MG63 (cell line): ENCODE measurements around the gene ROM1. TPM values are rescaled to one million over a fixed set of nuclear protein-coding genes. Genes with fewer than 3 reads are reported as not detected.
"Not testable (repeated sequence)": the region's sequence is repeated elsewhere in the genome, so short reads cannot be mapped to it uniquely, and the experiment has no call there.

Experiments used
- DNase-seq: peaks from one replicate; pipeline ENCODE4 v3.0.0-alpha.2; 2020
- H3K27me3 ChIP-seq: fragments of 250-450 bp; sonication (Bioruptor Pico); 2 replicates; pipeline ENCODE4 v1.5.1; 2020; ENCODE audit warnings: mild to moderate bottlenecking, moderate library complexity
- H3K36me3 ChIP-seq: fragments of 250-450 bp; sonication (Bioruptor Pico); 2 replicates; pipeline ENCODE4 v1.5.1; 2020; ENCODE audit warnings: mild to moderate bottlenecking, moderate library complexity
- H3K4me3 ChIP-seq: fragments of 250-450 bp; sonication (Bioruptor Pico); 2 replicates; pipeline ENCODE4 v1.5.1; 2020; ENCODE audit warnings: mild to moderate bottlenecking, moderate library complexity
- H3K9me3 ChIP-seq: fragments of 250-450 bp; sonication (Bioruptor Pico); 2 replicates; pipeline ENCODE4 v1.5.1; 2020; ENCODE audit warnings: mild to moderate bottlenecking, moderate library complexity
- total RNA-seq: library from RNA; depleted of rRNA; stranded (reverse); fragments of >200 nt; shearing (Covaris generic); gene quantifications from 2 replicates; pipeline ENCODE4 v1.2.3, GENCODE V29; 2014; ENCODE audit warnings: low replicate concordance

The ROM1 gene
- total RNA-seq, 1 experiment from 2014 or later: 8.5 TPM

GRCh38 chr11:62579252-62579651 is 33.8 kb upstream of the ROM1 start:
- Histone ChIP-seq H3K27me3 (no peaks in the 10 kb centered on the region), H3K4me3 (no peak overlapping the region), H3K9me3 (no peaks in the 10 kb centered on the region), H3K36me3 (peaks cover 48% of the 10 kb centered on the region)
- DNase-seq: no peak

- Histone ChIP-seq H3K4me3 (no peak overlapping the region), H3K27me3 (no peaks in the 10 kb centered on the region), H3K9me3 (no peaks in the 10 kb centered on the region), H3K36me3 (peaks cover 40% of the 10 kb centered on the region)
- no peak for DNase-seq
These were observed 31.9 kb upstream of the ROM1 start for GRCh38 chr11:62580959-62581715.

- not testable (repeated sequence) for DNase-seq, H3K9me3 ChIP-seq, H3K4me3 ChIP-seq, H3K27me3 ChIP-seq
- H3K36me3 ChIP-seq: peaks cover 37% of the 10 kb centered on the region
These were observed 31.3 kb upstream of the ROM1 start for GRCh38 chr11:62581735-62582134.

- not testable (repeated sequence) for DNase-seq, H3K27me3 ChIP-seq, H3K9me3 ChIP-seq, H3K4me3 ChIP-seq
- peaks cover 48% of the 10 kb centered on the region for H3K36me3 ChIP-seq
These were observed 27.7 kb upstream of the ROM1 start for GRCh38 chr11:62585356-62585755.

GRCh38 chr11:62588966-62589637 is 24.0 kb upstream of the ROM1 start:
- Histone ChIP-seq H3K4me3 (no peak overlapping the region), H3K36me3 (peaks cover 50% of the 10 kb centered on the region), H3K27me3 (no peaks in the 10 kb centered on the region), H3K9me3 (no peaks in the 10 kb centered on the region)
- DNase-seq: no peak

- Histone ChIP-seq H3K9me3 (no peaks in the 10 kb centered on the region), H3K4me3 (peak within 1 kb of the TSS; percentile 92), H3K27me3 (no peaks in the 10 kb centered on the region), H3K36me3 (peaks cover 55% of the 10 kb centered on the region)
- peak; percentile 95 for DNase-seq
These were observed 21.5 kb upstream of the ROM1 start, which contains the start of gene TUT1 for GRCh38 chr11:62591448-62592145. Gene TUT1, minus strand, starts transcription at chr11:62591523. Its CDS starts 38 bp downstream, at chr11:62591485.

- Histone ChIP-seq H3K9me3 (no peaks in the 10 kb centered on the region), H3K36me3 (peaks cover 57% of the 10 kb centered on the region), H3K4me3 (peak overlapping the region; percentile 92), H3K27me3 (no peaks in the 10 kb centered on the region)
- DNase-seq: no peak
These were observed 20.8 kb upstream of the ROM1 start for GRCh38 chr11:62592146-62592815.

- H3K4me3 ChIP-seq: no peak overlapping the region
- no peaks in the 10 kb centered on the region for H3K9me3 ChIP-seq
- no peaks in the 10 kb centered on the region for H3K27me3 ChIP-seq
- DNase-seq: no peak
- peaks cover 57% of the 10 kb centered on the region for H3K36me3 ChIP-seq
These were observed 20.1 kb upstream of the ROM1 start for GRCh38 chr11:62592989-62593421.

GRCh38 chr11:62593434-62594044 is 19.5 kb upstream of the ROM1 start:
- Histone ChIP-seq H3K9me3 (no peaks in the 10 kb centered on the region), H3K36me3 (peaks cover 59% of the 10 kb centered on the region), H3K27me3 (no peaks in the 10 kb centered on the region), H3K4me3 (no peak overlapping the region)
- DNase-seq: peak; percentile 73

GRCh38 chr11:62595124-62595523 is 17.9 kb upstream of the ROM1 start:
- Histone ChIP-seq H3K4me3 (no peak overlapping the region), H3K9me3 (no peaks in the 10 kb centered on the region), H3K36me3 (peaks cover 64% of the 10 kb centered on the region), H3K27me3 (no peaks in the 10 kb centered on the region)
- no peak for DNase-seq

- peaks cover 65% of the 10 kb centered on the region for H3K36me3 ChIP-seq
- DNase-seq: peak; percentile 91
- no peaks in the 10 kb centered on the region for H3K9me3 ChIP-seq
- H3K27me3 ChIP-seq: no peaks in the 10 kb centered on the region
- no peak overlapping the region for H3K4me3 ChIP-seq
These were observed 13.9 kb upstream of the ROM1 start for GRCh38 chr11:62599069-62599696.

- Histone ChIP-seq H3K27me3 (no peaks in the 10 kb centered on the region), H3K36me3 (peaks cover 68% of the 10 kb centered on the region), H3K9me3 (no peaks in the 10 kb centered on the region), H3K4me3 (peak overlapping the region; percentile 91)
- DNase-seq: no peak
These were observed 13.2 kb upstream of the ROM1 start for GRCh38 chr11:62599901-62600300.

- Histone ChIP-seq H3K27me3 (no peaks in the 10 kb centered on the region), H3K4me3 (peak overlapping the region; percentile 91), H3K9me3 (no peaks in the 10 kb centered on the region), H3K36me3 (peaks cover 63% of the 10 kb centered on the region)
- DNase-seq: no peak
These were observed 12.5 kb upstream of the ROM1 start for GRCh38 chr11:62600367-62601121.

- H3K4me3 ChIP-seq: peak overlapping the region; percentile 91
- no peaks in the 10 kb centered on the region for H3K27me3 ChIP-seq
- peak; percentile 42 for DNase-seq
- no peaks in the 10 kb centered on the region for H3K9me3 ChIP-seq
- H3K36me3 ChIP-seq: peaks cover 58% of the 10 kb centered on the region
These were observed 12.0 kb upstream of the ROM1 start for GRCh38 chr11:62601122-62601371.

- DNase-seq: peak; percentile 97
- peaks cover 53% of the 10 kb centered on the region for H3K36me3 ChIP-seq
- peak within 1 kb of the TSS; percentile 91 for H3K4me3 ChIP-seq
These were observed 11.5 kb upstream of the ROM1 start, which contains the start of gene MTA2 for GRCh38 chr11:62601372-62602140. Gene MTA2, minus strand, starts transcription at chr11:62601865. Its CDS starts 415 bp downstream, at chr11:62601450.

More at GRCh38 chr11:62601372-62602140, 11.5 kb upstream of the ROM1 start, which contains the start of gene MTA2:
- Histone ChIP-seq H3K27me3 (no peaks in the 10 kb centered on the region), H3K9me3 (no peaks in the 10 kb centered on the region)
